Liver (tissue), 9 donors: ENCODE data around the gene RASL11B. TPM values are rescaled to one million over a fixed set of nuclear protein-coding genes. Genes with fewer than 3 reads are reported as not detected.

ENCODE experiments used
- DNase-seq: peaks from one replicate; pipeline ENCODE4 v3.0.0-alpha.2; 2017; ENCODE audit warnings: low spot score
- H3K27ac ChIP-seq, 2 donors: one replicate each; pipeline ENCODE4 v1.7.0; 2013; ENCODE audit warnings: inconsistent platforms in 2 of 2, low read length in 2 of 2, control low read depth in 1 of 2, low read depth in 1 of 2, mild to moderate bottlenecking in 1 of 2
- H3K27me3 ChIP-seq, 4 donors: one replicate each; pipeline versions ENCODE4 v1.6.1 to v1.7.0; 2013; ENCODE audit warnings: low read length in 3 of 4, inconsistent platforms in 1 of 4, mild to moderate bottlenecking in 1 of 4, moderate library complexity in 1 of 4; ENCODE audit not compliant: control insufficient read depth in 4 of 4, insufficient read depth in 4 of 4
- H3K36me3 ChIP-seq, 4 donors: one replicate each; pipeline versions ENCODE4 v1.6.1 to v1.7.0; 2013; ENCODE audit warnings: low read length in 3 of 4, mild to moderate bottlenecking in 3 of 4, low read depth in 1 of 4, moderate library complexity in 1 of 4; ENCODE audit not compliant: control insufficient read depth in 4 of 4, insufficient read depth in 3 of 4
- H3K4me1 ChIP-seq, 4 donors: one replicate each; pipeline versions ENCODE4 v1.6.1 to v1.7.0; 2013; ENCODE audit warnings: low read length in 3 of 4, mild to moderate bottlenecking in 3 of 4, moderate library complexity in 1 of 4; ENCODE audit not compliant: control insufficient read depth in 4 of 4, insufficient read depth in 4 of 4
- H3K4me3 ChIP-seq, 3 donors: one replicate each; pipeline versions ENCODE4 v1.6.1 to v1.7.0; 2013; ENCODE audit warnings: low read length in 3 of 3, control low read depth in 1 of 3, low read depth in 1 of 3, mild to moderate bottlenecking in 1 of 3
- H3K9ac ChIP-seq, 2 donors: one replicate each; pipeline ENCODE4 v1.7.0; 2013; ENCODE audit warnings: low read length in 2 of 2, mild to moderate bottlenecking in 2 of 2, moderate library complexity in 2 of 2, control low read depth in 1 of 2, low read depth in 1 of 2
- H3K9me3 ChIP-seq, 4 donors: one replicate each; pipeline versions ENCODE4 v1.6.1 to v1.7.0; 2013; ENCODE audit warnings: low read length in 3 of 4; ENCODE audit not compliant: control insufficient read depth in 4 of 4
- CTCF ChIP-seq: fragments of 150-350 bp; IDR thresholded peaks from 2 replicates; pipeline ENCODE4 v1.5.1; 2017; ENCODE audit warnings: improper control_type of control experiment, low read depth, low read length; ENCODE audit not compliant: missing input control
- EGR1 ChIP-seq, 2 donors: IDR thresholded peaks; 2 replicates each; pipeline ENCODE4 v1.6.1; 2016 to 2018; ENCODE audit warnings: antibody characterized with exemption in 2 of 2, low read depth in 2 of 2
- FOXA1 ChIP-seq: IDR thresholded peaks from 2 replicates; pipeline ENCODE4 v1.6.1; 2016; ENCODE audit warnings: antibody characterized with exemption
- FOXA2 ChIP-seq: IDR thresholded peaks from 2 replicates; pipeline ENCODE4 v1.6.1; 2016; ENCODE audit warnings: antibody characterized with exemption
- GABPA ChIP-seq, 2 donors: IDR thresholded peaks in 1 of 2; conservative IDR thresholded peaks in 1 of 2; 2 replicates each; pipeline ENCODE4 v1.6.1; 2016; ENCODE audit warnings: antibody characterized with exemption in 2 of 2, mild to moderate bottlenecking in 1 of 2, moderate library complexity in 1 of 2
- HNF4A ChIP-seq, 2 donors: conservative IDR thresholded peaks; 2 replicates each; pipeline ENCODE4 v1.6.1; 2016; ENCODE audit warnings: antibody characterized with exemption in 2 of 2, mild to moderate bottlenecking in 2 of 2
- JUND ChIP-seq, 2 donors: IDR thresholded peaks; 2 replicates each; pipeline ENCODE4 v1.6.1; 2016; ENCODE audit warnings: antibody characterized with exemption in 2 of 2
- NR2F2 ChIP-seq: IDR thresholded peaks from 2 replicates; pipeline ENCODE4 v1.6.1; 2016; ENCODE audit warnings: antibody characterized with exemption
- RAD21 ChIP-seq, 2 donors: IDR thresholded peaks; 2 replicates each; pipeline ENCODE4 v1.6.1; 2016; ENCODE audit warnings: antibody characterized with exemption in 2 of 2, mild to moderate bottlenecking in 2 of 2
- RXRA ChIP-seq, 2 donors: IDR thresholded peaks; 2 replicates each; pipeline ENCODE4 v1.6.1; 2017 to 2018; ENCODE audit warnings: antibody characterized with exemption in 2 of 2, mild to moderate bottlenecking in 1 of 2
- SP1 ChIP-seq: IDR thresholded peaks from 2 replicates; pipeline ENCODE4 v1.6.1; 2018; ENCODE audit warnings: antibody characterized with exemption, mild to moderate bottlenecking
- TAF1 ChIP-seq: conservative IDR thresholded peaks from 2 replicates; pipeline ENCODE4 v1.6.1; 2016; ENCODE audit warnings: antibody characterized with exemption, mild to moderate bottlenecking
- YY1 ChIP-seq: IDR thresholded peaks from 2 replicates; pipeline ENCODE4 v1.6.1; 2016; ENCODE audit warnings: antibody characterized with exemption, mild to moderate bottlenecking
- ZBTB33 ChIP-seq: IDR thresholded peaks from 2 replicates; pipeline ENCODE4 v1.6.1; 2016; ENCODE audit warnings: antibody characterized with exemption
- WGBS: extraction: QIAGEN DNeasy Blood & Tissue Kit; methylation state at CpG from one replicate; pipeline ENCODE4 v1.1.7; 2013; 5-methylcytosine and 5-hydroxymethylcytosine counted together
- polyA plus RNA-seq, 2 donors: library from polyadenylated mRNA; stranded (reverse) in 1 of 2; unstranded in 1 of 2; fragments of 200-250 nt in 1 of 2; fragments of >200 nt in 1 of 2; fragmentation: Nextera tagmentation in 1 of 2; extraction: Ambion mirVana in 1 of 2; gene quantifications; one replicate each; pipeline versions ENCODE4 v1.2.1 to v1.2.3, GENCODE V29; 2013 to 2015
- total RNA-seq, 2 donors: library from RNA; depleted of rRNA; stranded (reverse); fragments of >200 nt; gene quantifications; one replicate each; pipeline ENCODE4 v1.2.3, GENCODE V29; 2014
- TF ChIP-seq, protein P1 (sequence below): IDR thresholded peaks from 2 replicates; pipeline ENCODE4 v1.6.1; 2016; ENCODE audit warnings: antibody characterized with exemption, mild to moderate bottlenecking
- TF ChIP-seq, protein P2 (sequence below): IDR thresholded peaks from 2 replicates; pipeline ENCODE4 v1.6.1; 2016; ENCODE audit warnings: antibody characterized with exemption
- donor health status: healthy.
- donor health status: healthy.
- donor health status: healthy.
- donor health status: healthy.
- donor health status: healthy.

RASL11B gene
- total and polyA plus RNA-seq, 4 donors = 0.19 to 1.0 (median 0.61) TPM

DNA sequence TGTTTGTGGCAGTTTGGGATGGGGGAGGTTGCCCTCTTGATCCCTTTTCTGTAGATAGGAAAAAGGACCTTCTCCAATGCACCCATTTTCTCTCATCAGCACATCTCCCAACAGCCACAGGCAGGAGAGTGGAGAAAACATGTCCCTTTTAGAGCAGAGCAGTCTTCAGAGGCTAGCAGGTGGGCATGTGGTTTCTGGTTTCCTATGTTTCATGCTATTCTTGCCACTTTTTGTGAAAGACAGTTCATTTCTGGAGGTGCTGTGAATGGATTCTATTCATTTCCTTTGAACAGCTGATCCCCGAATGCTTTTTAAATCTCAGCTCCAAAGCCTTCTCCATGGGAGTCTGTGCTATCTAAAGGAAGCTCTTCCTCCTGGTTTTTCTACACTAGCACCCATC lies 18.9 kb downstream of the RASL11B start:
- no peak for DNase-seq
- no peak overlapping the region for H3K27ac ChIP-seq
- H3K9me3 ChIP-seq = no peaks in the 10 kb centered on the region
- peaks cover 0 to 2% (median under 1%) of the 10 kb centered on the region in 4 donors for H3K36me3 ChIP-seq
- no peak overlapping the region for H3K4me3 ChIP-seq
- WGBS = 95% methylated on average over 1 of the region's 1 CpG
- no peaks in the 10 kb centered on the region for H3K27me3 ChIP-seq
- no peaks in the 10 kb centered on the region for H3K4me1 ChIP-seq
- no peak for TF ChIP-seq CTCF
- no peak overlapping the region for H3K9ac ChIP-seq

GRCh38 chr4:52883183-52883621 lies 21.1 kb downstream of the RASL11B start:
- Histone ChIP-seq H3K9me3 (peaks cover 0 to 2% (median 0%) of the 10 kb centered on the region in 4 donors), H3K4me1 (no peaks in the 10 kb centered on the region), H3K4me3 (no peak overlapping the region), H3K36me3 (peaks cover 0 to 2% (median under 1%) of the 10 kb centered on the region in 4 donors), H3K27me3 (no peaks in the 10 kb centered on the region), H3K9ac (no peak overlapping the region), H3K27ac (no peak overlapping the region)
- no peak for DNase-seq
- TF ChIP-seq NR2F2 = no peak
- no peak for TF ChIP-seq GABPA (IDR thresholded peaks at IDR 0.05 in 1 of 2, conservative IDR thresholded peaks at IDR 0.05 in 1 of 2)
- no peak for TF ChIP-seq RXRA (IDR thresholded peaks at IDR 0.05)
- TF ChIP-seq, protein P1, sequence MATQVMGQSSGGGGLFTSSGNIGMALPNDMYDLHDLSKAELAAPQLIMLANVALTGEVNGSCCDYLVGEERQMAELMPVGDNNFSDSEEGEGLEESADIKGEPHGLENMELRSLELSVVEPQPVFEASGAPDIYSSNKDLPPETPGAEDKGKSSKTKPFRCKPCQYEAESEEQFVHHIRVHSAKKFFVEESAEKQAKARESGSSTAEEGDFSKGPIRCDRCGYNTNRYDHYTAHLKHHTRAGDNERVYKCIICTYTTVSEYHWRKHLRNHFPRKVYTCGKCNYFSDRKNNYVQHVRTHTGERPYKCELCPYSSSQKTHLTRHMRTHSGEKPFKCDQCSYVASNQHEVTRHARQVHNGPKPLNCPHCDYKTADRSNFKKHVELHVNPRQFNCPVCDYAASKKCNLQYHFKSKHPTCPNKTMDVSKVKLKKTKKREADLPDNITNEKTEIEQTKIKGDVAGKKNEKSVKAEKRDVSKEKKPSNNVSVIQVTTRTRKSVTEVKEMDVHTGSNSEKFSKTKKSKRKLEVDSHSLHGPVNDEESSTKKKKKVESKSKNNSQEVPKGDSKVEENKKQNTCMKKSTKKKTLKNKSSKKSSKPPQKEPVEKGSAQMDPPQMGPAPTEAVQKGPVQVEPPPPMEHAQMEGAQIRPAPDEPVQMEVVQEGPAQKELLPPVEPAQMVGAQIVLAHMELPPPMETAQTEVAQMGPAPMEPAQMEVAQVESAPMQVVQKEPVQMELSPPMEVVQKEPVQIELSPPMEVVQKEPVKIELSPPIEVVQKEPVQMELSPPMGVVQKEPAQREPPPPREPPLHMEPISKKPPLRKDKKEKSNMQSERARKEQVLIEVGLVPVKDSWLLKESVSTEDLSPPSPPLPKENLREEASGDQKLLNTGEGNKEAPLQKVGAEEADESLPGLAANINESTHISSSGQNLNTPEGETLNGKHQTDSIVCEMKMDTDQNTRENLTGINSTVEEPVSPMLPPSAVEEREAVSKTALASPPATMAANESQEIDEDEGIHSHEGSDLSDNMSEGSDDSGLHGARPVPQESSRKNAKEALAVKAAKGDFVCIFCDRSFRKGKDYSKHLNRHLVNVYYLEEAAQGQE = no peak
- TF ChIP-seq ZBTB33 = no peak
- TF ChIP-seq FOXA1 = no peak
- TF ChIP-seq SP1 = no peak
- TF ChIP-seq YY1 = no peak
- TF ChIP-seq FOXA2 = no peak
- no peak for TF ChIP-seq JUND (IDR thresholded peaks at IDR 0.05)
- TF ChIP-seq EGR1 (IDR thresholded peaks at IDR 0.05; ENCODE audit: low read depth in 2 of 2) = no peak
- TF ChIP-seq HNF4A (conservative IDR thresholded peaks at IDR 0.05) = no peak
- TF ChIP-seq, protein P2, sequence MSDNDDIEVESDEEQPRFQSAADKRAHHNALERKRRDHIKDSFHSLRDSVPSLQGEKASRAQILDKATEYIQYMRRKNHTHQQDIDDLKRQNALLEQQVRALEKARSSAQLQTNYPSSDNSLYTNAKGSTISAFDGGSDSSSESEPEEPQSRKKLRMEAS = no peak
- TF ChIP-seq RAD21 (IDR thresholded peaks at IDR 0.05) = no peak
- no peak for TF ChIP-seq TAF1
- TF ChIP-seq CTCF = no peak
- 87% methylated on average over 4 of the region's 4 CpGs for WGBS
